ENCODE measurements around the gene KIAA1755. TPM values are rescaled to one million over a fixed set of nuclear protein-coding genes. Genes with fewer than 3 reads are reported as not detected.

KIAA1755 gene, protein sequence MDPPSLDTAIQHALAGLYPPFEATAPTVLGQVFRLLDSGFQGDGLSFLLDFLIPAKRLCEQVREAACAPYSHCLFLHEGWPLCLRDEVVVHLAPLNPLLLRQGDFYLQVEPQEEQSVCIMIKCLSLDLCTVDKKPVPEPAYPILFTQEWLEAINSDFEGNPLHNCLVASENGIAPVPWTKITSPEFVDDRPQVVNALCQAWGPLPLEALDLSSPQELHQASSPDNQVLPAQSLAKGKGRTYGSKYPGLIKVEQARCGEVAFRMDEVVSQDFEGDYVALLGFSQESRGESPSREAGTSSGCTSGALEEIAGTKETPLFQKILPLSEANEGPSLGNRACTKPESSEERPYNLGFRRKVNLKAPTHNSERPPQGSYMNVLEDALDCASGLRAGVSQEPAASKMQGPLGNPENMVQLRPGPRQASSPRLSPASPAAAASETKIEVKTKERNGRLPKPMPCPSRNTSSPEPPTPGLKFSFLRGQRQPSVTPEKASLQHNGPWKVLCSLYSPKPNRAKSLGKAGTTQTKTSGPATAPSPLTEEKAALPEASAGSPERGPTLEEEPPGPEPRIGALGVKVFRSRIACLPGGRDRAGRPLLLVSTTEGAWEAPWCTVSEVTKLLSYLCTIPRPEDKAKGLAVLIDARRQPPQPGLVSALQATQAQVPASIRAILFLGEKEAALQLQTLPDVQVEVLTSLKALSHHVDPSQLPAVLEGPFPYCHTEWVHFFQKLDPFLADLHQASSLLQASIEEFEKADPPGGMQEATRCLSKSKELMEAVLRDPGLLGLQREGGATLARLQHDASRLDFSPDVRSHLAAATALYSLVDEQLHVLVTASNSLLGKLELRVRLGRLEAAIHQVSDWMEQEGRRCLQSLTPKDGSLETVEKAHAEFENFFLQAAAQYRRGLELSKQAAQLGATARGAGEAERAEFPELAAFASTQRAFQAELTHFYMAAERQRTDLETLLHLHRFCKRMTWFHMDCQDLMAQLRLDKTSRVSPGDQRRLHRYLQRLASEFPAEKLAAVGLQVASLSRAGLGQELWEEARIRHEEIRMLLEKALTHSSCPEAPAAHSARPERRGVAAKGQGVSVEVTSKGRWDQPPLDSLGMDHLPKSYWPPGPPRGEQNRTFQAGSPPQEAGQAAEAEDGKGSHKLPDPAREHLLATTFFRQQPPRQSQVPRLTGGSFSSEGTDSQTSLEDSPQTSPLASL
- total RNA-seq (2022; extraction: Qiagen RNA extraction; ENCODE audit: low read depth) = 0.11 to 0.21 TPM (median 0.15 TPM) in 4 of 5 replicates, not detected in the other

DNA sequence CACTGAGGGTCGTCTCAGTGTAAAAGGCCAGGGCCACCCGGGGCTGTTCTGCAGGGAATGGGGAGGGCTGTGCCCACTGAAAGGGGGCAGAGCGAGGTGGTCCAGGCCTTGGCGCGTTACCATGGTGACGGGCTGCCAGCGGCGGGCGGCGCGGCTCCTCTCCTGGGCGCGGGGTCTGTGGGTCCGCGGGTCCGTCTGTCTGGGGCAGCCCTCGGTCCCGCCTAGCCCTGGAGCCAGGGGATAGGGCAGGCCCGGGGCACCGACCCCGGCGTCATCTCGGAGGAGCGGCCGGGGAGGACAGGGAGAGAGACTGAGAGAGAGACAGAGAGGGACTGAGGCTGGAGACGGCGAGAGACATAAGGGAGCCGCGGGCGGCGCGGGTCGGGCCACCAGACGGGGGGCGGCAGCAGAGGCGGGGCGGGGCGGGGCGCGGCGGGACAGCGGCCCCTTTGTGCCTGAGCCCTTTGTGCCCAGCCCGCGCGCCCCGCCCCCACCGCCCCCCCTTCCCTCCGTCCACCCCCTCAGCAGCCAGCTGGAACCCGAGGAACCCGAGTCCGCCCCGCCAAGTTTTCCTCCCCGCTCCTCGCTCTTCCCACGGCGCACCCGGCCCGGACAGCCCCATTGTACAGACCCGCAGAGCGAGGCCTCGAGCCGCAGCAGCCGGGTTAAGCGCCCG lies at the start of gene KIAA1755:
TSS of gene KIAA1755 (minus strand) at position 358 of the 676 bp plus-strand sequence. CDS start at position 123, 235 bp downstream.

DNA sequence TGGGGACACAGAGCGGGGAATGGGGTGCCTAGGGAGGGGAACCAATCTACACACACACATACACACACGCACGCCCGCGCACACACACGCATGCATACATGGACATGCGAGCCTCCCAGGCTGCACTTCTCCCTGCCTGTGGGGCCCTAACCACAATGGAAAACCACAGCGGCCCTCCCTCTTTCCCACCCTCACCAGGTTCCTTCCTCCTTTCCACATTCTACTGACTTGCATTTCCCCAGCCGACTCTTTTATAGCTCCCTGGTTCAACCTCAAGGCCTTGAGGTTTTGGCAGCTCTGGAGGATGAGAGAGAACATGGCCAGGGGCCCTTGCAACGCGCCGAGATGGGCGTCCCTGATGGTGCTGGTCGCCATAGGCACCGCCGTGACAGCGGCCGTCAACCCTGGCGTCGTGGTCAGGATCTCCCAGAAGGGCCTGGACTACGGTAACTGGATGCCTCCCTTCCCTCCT lies 43.4 kb upstream of the KIAA1755 start, which contains the start of gene BPI:
TSS of gene BPI (plus strand) at position 249 of the 472 bp plus-strand sequence. CDS start at position 317, 68 bp downstream.

DNA sequence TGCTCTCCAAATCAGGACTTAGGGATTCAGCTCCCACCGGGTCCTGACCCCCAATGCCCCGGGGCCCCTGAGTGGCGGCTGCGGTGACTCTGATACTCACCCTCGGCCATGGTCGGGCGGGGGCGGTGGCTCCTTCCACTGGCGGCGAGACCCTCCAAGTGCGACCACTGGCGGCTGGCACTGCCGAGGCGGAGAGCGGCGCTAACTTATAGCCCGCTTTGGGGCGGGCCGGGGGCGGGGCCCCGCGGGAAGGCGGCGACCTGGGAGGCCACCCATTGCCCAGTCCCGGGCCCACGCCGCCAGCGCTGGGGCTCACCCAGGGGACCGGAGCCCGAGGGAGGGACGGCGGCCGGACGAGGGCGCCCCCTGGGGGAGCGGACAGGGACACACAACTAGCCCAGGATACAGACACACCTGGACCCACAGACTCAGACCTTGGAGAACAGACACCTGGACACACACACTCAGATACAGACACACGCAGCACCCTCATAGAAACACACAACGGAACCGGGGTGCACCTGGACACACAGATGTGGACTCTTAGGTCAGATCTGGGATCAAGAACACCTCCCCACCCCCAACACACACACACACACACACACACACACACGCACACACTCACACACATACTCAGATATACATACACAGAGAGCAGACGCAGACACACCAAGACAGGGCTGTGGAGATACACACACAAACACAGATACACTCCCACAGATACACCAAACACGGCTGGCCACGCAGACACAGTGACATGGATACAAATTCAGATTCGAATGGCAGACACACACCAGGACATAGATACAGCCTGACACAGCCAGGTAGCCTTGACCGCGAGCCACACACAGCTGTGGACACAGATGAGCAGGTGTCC lies 95.2 kb downstream of the KIAA1755 start, which contains the start of gene TGM2:
TSS of gene TGM2 (minus strand) at position 182 of the 877 bp plus-strand sequence. CDS start at position 110, 72 bp downstream.

Other genes starting within 250 kb of the KIAA1755 start
- 17.9 to 22.5 TPM (median 21.2 TPM) in 5 replicates for gene TTI1, start 227.3 kb downstream of the KIAA1755 start, total RNA-seq (2022; extraction: Qiagen RNA extraction; ENCODE audit: low read depth)
- gene RPRD1B, start 227.0 kb downstream of the KIAA1755 start, total RNA-seq (2022; extraction: Qiagen RNA extraction; ENCODE audit: low read depth) = 21.4 to 28.1 TPM (median 26.2 TPM) in 5 replicates
- 292 to 467 TPM (median 378 TPM) in 5 replicates for gene TGM2, start 95.5 kb downstream of the KIAA1755 start, total RNA-seq (2022; extraction: Qiagen RNA extraction; ENCODE audit: low read depth)
- gene BPI, start 43.4 kb upstream of the KIAA1755 start, total RNA-seq (2022; extraction: Qiagen RNA extraction; ENCODE audit: low read depth) = not detected in 5 replicates
- gene LBP, start 85.7 kb upstream of the KIAA1755 start, total RNA-seq (2022; extraction: Qiagen RNA extraction; ENCODE audit: low read depth) = 0.98 to 1.4 TPM (median 1.1 TPM) in 5 replicates
- gene SNHG17, start 174.6 kb upstream of the KIAA1755 start, total RNA-seq (2022; extraction: Qiagen RNA extraction; ENCODE audit: low read depth) = 175 to 225 TPM (median 196 TPM) in 5 replicates
- 10.7 to 16.5 TPM (median 15.0 TPM) in 5 replicates for gene RALGAPB, start 212.1 kb upstream of the KIAA1755 start, total RNA-seq (2022; extraction: Qiagen RNA extraction; ENCODE audit: low read depth)

All from A549 treated with RU486 at 1 μM for 4 hours (cell line).